Activated CD4-positive, CD25-positive, alpha-beta regulatory T cell treated with anti-CD3 and anti-CD28 coated beads, Interleukin-2, amount 50 U/mL, for 16 hours (primary cell): ENCODE data around the gene FOXL1.

ENCODE experiments used
- DNase-seq: peaks from one replicate; pipeline ENCODE4 v3.0.0-alpha.2; 2020; ENCODE audit warnings: low read depth, low spot score

FOXL1 gene

DNA sequence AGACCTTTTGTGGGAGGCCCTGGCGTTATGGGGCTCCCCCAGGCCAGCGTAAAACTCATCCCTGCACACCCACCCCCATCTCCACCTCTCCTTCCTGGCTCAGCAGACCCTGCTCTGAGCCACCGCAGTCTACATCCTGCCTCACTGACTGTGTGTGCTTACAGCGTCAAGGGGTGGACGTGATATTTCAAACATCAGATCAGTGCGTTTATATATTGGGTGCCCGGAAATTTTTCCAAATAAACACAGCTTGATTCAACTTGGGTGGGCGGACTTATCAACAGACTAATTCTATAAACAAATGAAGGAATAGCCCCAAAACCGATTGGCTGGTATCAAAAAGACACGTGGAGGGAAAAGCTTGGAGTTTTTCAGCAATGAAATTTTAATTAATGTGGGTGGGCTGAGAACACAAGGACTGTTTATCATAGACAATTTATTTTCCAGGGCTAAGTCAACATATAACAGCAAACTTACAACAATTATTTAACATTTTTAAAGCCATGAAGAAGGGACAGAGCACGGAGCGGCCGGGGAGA, at the start of gene FOXL1:
Gene FOXL1 (plus strand): TSS at position 489 of the 539 bp plus-strand sequence. CDS start 175 bp downstream, outside the sequence.
- DNase-seq, result no peak

DNA sequence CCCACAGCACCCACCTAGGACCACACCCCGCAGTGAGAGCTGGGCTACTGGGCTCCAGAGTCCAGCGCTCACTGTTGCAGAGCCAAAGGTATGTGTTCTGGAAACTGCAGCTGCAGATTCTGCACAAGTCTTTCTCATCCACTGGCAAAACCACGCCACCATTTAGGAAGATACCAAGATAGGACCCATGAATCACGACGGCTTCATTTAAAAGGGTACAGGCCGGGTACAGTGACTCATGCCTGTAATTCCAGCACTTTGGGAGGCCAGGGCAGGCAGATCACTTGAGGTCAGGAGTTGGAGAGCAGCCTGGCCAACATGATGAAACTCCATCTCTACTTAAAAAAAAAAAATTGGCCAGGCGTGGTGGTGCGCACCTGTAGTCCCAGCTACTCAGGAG, 49.2 kb upstream of the FOXL1 start:
- no peak for DNase-seq

- DNase-seq, result no peak
These were observed 47.8 kb upstream of the FOXL1 start for GRCh38 chr16:86530251-86531190.

- DNase-seq, result no peak
These were observed 47.2 kb upstream of the FOXL1 start for GRCh38 chr16:86531191-86531545.

- no peak for DNase-seq
These were observed 46.5 kb upstream of the FOXL1 start for GRCh38 chr16:86531641-86532525.

GRCh38 chr16:86532526-86532815, 45.9 kb upstream of the FOXL1 start:
- no peak for DNase-seq

- DNase-seq, result no peak
These were observed 45.3 kb upstream of the FOXL1 start for GRCh38 chr16:86533076-86533475.

DNA sequence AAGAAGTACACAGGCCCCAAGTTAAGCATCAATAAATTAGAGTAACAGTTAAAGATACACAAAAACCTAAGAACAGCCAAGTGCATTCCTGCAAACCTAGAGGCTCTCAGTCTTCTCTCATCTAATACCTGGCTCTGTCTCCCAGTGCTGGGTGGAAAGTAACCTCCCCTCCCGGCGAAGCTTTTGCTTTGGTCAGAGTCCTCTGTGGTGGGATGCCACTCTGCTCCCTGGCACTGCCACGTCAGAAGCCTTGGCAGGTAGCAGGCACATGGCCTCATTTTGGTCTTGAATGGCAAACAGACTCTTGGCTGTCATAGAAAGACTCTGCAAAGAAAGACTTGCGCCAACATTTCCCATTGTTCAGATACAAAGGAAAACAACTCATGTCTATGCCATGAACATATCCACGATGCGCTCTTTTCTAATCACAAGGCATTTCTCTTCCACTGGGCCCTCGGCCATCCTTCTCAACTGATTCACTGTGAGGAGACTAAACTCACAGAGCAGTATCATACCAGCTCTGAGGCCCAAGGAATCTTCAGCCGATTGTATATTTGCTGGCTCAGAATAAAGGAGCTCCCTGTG, 44.5 kb upstream of the FOXL1 start:
- DNase-seq, result no peak

DNA sequence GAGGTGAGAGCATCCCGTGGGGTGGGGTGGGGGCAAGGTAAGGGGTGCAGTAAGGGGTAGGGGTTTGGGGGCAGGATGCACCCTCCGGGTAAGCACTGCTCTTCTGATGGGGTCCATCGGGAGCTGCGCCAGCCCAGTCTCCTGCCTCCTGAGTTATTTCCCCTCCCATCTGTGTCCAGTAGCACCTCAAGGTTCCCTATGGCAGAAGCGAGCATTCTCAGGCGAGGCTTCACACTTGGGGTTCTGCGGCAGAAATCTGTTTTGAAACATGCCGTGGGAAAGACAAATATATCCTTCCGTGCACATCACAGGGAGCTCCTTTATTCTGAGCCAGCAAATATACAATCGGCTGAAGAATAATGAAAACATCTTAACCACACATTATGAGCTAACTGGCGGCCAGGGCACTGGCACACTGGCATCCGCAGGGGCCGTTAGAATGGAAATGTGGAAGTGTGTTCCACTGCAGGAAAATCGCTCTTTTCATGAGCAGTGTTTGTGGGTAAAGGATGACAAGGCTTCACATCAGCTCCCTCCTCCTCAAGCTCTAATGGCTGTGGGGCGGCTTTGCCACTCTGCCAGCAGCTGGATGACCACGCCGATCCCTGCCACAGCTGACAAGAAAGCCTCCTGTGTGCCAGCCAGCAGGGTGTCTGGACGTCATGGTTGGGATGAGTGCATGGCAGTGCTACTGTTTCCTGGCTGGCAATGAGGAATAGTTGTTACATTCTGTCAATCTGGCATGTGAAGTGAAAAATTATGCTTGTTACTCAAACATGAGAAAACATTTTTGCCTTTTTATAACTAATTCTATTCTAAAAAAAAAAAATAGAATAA, 43.4 kb upstream of the FOXL1 start:
- no peak for DNase-seq

GRCh38 chr16:86536621-86537020, 41.7 kb upstream of the FOXL1 start:
- DNase-seq, result no peak

- DNase-seq, result no peak
These were observed 40.9 kb upstream of the FOXL1 start for GRCh38 chr16:86537486-86537885.

- DNase-seq, result no peak
These were observed 40.1 kb upstream of the FOXL1 start for GRCh38 chr16:86538196-86538780.

GRCh38 chr16:86540894-86541293, 37.5 kb upstream of the FOXL1 start:
- DNase-seq, result no peak

DNA sequence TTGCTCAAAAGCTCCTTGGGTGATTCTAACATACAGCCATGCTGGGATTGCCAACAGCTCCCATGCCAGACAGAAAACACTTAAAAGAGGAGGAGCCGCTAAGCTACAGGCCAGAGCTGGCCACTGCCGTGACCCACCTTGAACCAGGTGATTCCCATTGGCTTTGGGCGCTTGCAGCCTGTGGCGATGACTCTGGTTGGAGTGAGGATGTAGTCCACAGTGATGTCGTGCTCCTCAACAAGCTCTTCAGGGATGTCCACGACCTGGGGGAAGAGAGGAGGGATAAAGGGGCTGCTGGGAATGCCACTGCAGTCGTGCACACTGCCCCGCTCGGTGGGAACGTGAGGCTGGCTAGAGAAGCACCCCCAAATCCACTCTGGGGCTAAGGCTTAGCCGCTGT, 36.8 kb upstream of the FOXL1 start:
- DNase-seq, result no peak

DNA sequence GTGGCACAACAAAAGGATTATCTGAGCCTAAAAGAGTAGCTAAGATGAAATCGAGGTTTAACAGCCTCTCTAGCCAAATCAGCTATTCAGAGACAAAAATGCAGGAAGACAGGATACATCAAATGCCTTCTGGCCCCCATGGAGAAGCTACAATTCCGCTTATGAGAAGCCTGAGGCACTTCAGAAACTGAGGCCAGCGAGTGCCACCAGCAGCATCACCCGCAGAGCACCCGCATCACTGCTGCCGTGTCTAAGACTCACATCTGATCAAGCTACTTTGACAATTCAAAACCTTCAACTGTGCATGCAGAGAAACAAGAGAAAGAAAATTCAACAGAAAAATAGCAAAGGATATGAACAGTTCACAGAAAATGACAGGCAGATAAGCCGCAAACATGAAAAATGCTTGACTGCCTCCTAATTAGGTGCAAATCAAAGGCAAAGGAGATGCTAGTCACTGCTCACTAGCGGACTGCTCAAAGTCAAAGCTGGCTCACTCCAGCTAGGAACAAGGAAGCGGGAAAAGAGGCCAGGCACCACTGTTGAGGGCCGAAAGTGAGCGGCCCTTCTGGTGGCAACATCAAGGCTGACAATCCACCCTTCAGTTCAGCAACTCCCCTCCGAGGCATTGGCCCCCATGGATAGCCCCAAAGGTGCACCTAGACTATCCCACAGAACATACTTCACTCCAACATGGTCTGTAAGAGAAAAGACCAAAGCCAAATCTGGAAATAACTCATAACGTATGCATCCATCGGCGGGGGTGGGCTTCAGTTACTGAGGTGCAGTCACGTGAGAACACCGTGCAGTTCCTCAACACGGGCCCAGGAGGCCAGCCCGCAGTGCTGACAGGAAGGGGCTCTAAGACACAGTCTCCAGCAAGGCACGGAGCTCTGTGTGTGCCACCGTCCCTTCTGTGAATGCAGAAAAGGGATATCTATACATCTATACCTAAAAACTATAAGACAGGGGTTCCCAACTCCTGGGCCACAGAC, 35.3 kb upstream of the FOXL1 start:
- no peak for DNase-seq

DNA sequence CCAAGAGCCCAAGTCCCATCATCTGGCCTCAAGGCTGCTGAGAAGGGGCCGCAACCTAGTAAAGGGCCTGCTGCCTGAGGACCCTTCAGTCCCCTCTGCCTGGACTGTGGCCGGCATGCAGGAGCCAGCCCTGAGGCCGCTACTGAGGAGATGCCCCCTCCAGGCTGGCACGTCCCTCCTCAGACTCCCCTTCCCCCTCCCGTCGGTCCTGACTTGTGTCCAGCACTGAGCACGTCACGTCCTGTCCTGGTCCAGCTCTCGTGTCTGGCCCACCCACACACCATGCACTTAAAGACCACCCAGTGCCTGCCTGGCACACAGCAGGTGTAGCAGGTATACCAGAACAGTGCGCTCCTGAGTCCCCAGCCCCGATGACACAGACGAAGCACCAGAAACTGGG, 32.9 kb upstream of the FOXL1 start:
- no peak for DNase-seq

DNA sequence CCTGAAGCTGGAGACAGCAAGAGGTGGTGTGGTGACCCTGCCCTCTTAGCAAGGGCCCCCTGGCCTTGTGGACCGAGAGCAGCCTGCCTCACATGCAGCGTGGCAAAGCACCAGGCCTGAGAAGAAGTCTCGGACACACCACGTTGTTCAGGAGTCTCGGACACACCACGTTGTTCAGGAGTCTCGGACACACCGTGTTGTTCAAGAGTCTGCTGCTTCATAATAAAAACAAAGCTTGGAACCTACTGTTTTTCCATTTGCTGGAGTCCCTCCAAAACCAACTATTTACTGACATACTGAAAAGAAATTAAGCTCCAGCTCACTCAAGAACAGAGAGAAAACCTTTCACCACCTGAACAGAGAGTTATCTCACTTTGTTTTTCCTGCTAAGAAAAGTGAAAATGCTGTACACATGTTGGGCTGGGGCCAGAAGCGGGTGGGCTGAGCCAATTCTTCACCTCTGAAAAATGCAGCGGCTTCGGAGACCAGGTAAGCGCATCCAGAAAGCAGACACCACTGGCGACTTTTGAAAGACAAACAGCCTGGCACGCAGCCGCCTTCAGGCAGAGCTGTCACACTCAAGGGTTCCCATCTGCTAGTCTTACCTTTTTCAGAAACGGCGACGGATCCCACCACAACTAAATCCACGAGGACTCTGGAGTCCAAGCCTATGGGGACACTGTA, 32.3 kb upstream of the FOXL1 start:
- no peak for DNase-seq

- DNase-seq, result no peak
These were observed 31.7 kb upstream of the FOXL1 start for GRCh38 chr16:86546638-86547013.

DNA sequence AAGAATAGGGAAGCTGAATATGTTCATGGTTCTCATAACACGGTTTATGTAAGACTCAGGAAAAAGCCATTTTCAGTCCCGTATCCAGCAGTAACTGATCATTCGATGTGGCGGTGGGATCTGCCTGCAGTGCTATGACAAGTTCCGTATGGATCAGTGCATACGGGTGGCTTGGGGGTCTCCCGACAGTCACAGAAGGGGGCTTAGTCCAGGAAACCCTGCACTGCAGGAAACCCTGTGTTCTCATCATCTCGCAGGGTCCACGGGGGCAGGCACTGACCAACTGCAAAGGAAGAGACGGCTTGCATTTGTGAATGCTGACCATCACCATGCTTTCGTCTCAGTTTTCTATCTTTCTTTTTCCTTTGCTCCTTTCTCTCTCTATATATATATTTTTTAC, 31.1 kb upstream of the FOXL1 start:
- no peak for DNase-seq
